IPS DF 19.7 (cell line): ENCODE measurements around the gene CACNB4.

ENCODE experiments used
- DNase-seq: peaks from one replicate; pipeline ENCODE4 v3.0.0-alpha.2; 2013; ENCODE audit warnings: low read depth, low spot score

Gene CACNB4

GRCh38 chr2:151789055-151789834, 309.6 kb downstream of the CACNB4 start:
- no peak for DNase-seq

- no peak for DNase-seq
These were observed 312.4 kb downstream of the CACNB4 start for GRCh38 chr2:151786483-151786882.

GRCh38 chr2:151786077-151786476, 312.8 kb downstream of the CACNB4 start:
- DNase-seq, result no peak

- DNase-seq, result no peak
These were observed 315.7 kb downstream of the CACNB4 start for GRCh38 chr2:151783133-151783520.
